GM12878 (cell line): ENCODE results near the gene SORBS2. TPM values are rescaled to one million over a fixed set of nuclear protein-coding genes. Genes with fewer than 3 reads are reported as not detected.

Experiments used
- ATAC-seq: fragments of 200-7000 bp; cut with Tn5 transposase; 3 replicates; pipeline ENCODE4 v1.9.1; 2020; ENCODE audit warnings: mild to moderate bottlenecking, moderate library complexity
- BruUV-seq: library from RNA; stranded (reverse); fragments of 400-500 nt; replicated peaks from 2 replicates; lab custom pipeline; 2021; lab: Mats Ljungman, UMichigan
- CTCF ChIA-PET: fragments of 300-600 bp; sonication (Branson Sonifier 250); formaldehyde crosslinking; extraction: SDS; loops from one replicate; lab custom pipeline; 2021; ENCODE audit warnings: inconsistent platforms; lab: Yijun Ruan, JAX
- POLR2A ChIA-PET: fragments of 350-600 bp; formaldehyde crosslinking; extraction: SDS; loops from one replicate; lab custom pipeline; 2021; ENCODE audit warnings: inconsistent platforms; lab: Charles Lee
- RAD21 ChIA-PET: fragments of 300-600 bp; sonication (Branson Sonifier 250); formaldehyde crosslinking; loops from one replicate; lab custom pipeline; 2023; ENCODE audit warnings: antibody characterized with exemption; ENCODE audit not compliant: unreplicated experiment; lab: Charles Lee
- SMC1A ChIA-PET: fragments of 300-600 bp; sonication (Branson Sonifier 250); formaldehyde crosslinking; loops from one replicate; lab custom pipeline; 2023; ENCODE audit not compliant: unreplicated experiment, uncharacterized antibody; lab: Charles Lee
- DNase-seq: peaks from one replicate; pipeline ENCODE4 v3.0.0-alpha.2; 2011; ENCODE audit warnings: low read depth, low spot score
- FAIRE-seq: peaks from 3 replicates; lab custom pipeline; 2011; peaks lifted over from hg19 to GRCh38; lab: Jason Lieb, UNC
- H2AFZ ChIP-seq: 2 replicates; pipeline ENCODE4 v1.6.0; 2011; ENCODE audit warnings: low read depth, low read length, control low read depth; ENCODE audit not compliant: control insufficient read depth
- H3K27ac ChIP-seq: 2 replicates; pipeline ENCODE4 v1.5.1; 2011; ENCODE audit warnings: control low read depth; ENCODE audit not compliant: control insufficient read depth, insufficient read depth
- H3K27me3 ChIP-seq, 2 experiments: replicated peaks in 1 of 2; 2 replicates each; pipeline versions ENCODE4 v1.6.0 to v1.6.1; 2011; ENCODE audit warnings: low read length in 1 of 2; ENCODE audit not compliant: control insufficient read depth in 2 of 2, insufficient read depth in 2 of 2
- H3K36me3 ChIP-seq, 2 experiments: 2 replicates each; pipeline ENCODE4 v1.5.1; 2011; ENCODE audit warnings: low read length in 1 of 2; ENCODE audit not compliant: control insufficient read depth in 2 of 2, insufficient read depth in 2 of 2
- H3K4me1 ChIP-seq: 2 replicates; pipeline ENCODE4 v1.6.1; 2011; ENCODE audit warnings: mild to moderate bottlenecking, low read length, moderate library complexity, mixed read lengths; ENCODE audit not compliant: control insufficient read depth, insufficient read depth
- H3K4me2 ChIP-seq: 2 replicates; pipeline ENCODE4 v1.6.0; 2011; ENCODE audit warnings: control low read depth; ENCODE audit not compliant: control insufficient read depth, insufficient read depth
- H3K4me3 ChIP-seq: fragments of 200-600 bp; sonication (generic); 2 replicates; pipeline ENCODE4 v1.5.1; 2016
- H3K79me2 ChIP-seq: 2 replicates; pipeline ENCODE4 v1.6.0; 2011; ENCODE audit warnings: low read length; ENCODE audit not compliant: control insufficient read depth, insufficient read depth
- H3K9ac ChIP-seq: 2 replicates; pipeline ENCODE4 v1.8.0; 2011; ENCODE audit warnings: low read length, control low read depth, mixed read lengths; ENCODE audit not compliant: control insufficient read depth, insufficient read depth
- H3K9me3 ChIP-seq: replicated peaks from 3 replicates; pipeline ENCODE4 v1.5.1; 2011; ENCODE audit warnings: mild to moderate bottlenecking, low read length; ENCODE audit not compliant: control insufficient read depth, insufficient read depth
- H4K20me1 ChIP-seq: 2 replicates; pipeline ENCODE4 v1.6.0; 2011; ENCODE audit not compliant: control insufficient read depth, insufficient read depth
- EGR1 ChIP-seq, 2 experiments: IDR thresholded peaks; 1 replicate in 1 of 2; 2 replicates in 1 of 2; pipeline ENCODE4 v1.6.1; 2011 to 2012; ENCODE audit warnings: low read depth in 2 of 2, low read length in 2 of 2, borderline replicate concordance in 1 of 2, mild to moderate bottlenecking in 1 of 2, moderate library complexity in 1 of 2
- KLF5 ChIP-seq: fragments of 450-650 bp; IDR thresholded peaks from 2 replicates; pipeline ENCODE4 v1.6.1; 2014; ENCODE audit warnings: mild to moderate bottlenecking; ENCODE audit not compliant: partially characterized antibody
- MYC ChIP-seq: IDR thresholded peaks from 2 replicates; pipeline ENCODE4 v1.6.1; 2011; ENCODE audit warnings: mild to moderate bottlenecking, low read length, moderate library complexity, inconsistent platforms; ENCODE audit not compliant: insufficient read depth, insufficient replicate concordance, insufficient read length, severe bottlenecking
- NR2F1 ChIP-seq: fragments of 450-650 bp; conservative IDR thresholded peaks from 2 replicates; pipeline ENCODE4 v1.6.1; 2017; ENCODE audit warnings: mild to moderate bottlenecking
- RELA ChIP-seq: fragments of 450-650 bp; IDR thresholded peaks from 2 replicates; pipeline ENCODE4 v1.8.0; 2014; ENCODE audit warnings: borderline replicate concordance; ENCODE audit not compliant: partially characterized antibody
- SMAD1 ChIP-seq: fragments of 450-650 bp; IDR thresholded peaks from 2 replicates; pipeline ENCODE4 v1.6.1; 2018; ENCODE audit warnings: mild to moderate bottlenecking, low read depth; ENCODE audit not compliant: partially characterized antibody
- SREBF1 ChIP-seq: IDR thresholded peaks from 2 replicates; pipeline ENCODE4 v1.6.1; 2012; ENCODE audit warnings: mild to moderate bottlenecking, low read length
- TCF3 ChIP-seq: IDR thresholded peaks from 2 replicates; pipeline ENCODE4 v1.6.1; 2012; ENCODE audit warnings: low read depth, mild to moderate bottlenecking, low read length, borderline replicate concordance; ENCODE audit not compliant: insufficient read depth
- YBX1 ChIP-seq: fragments of 450-650 bp; IDR thresholded peaks from 2 replicates; pipeline ENCODE4 v1.6.1; 2016; ENCODE audit warnings: antibody characterized with exemption
- WGBS: methylation state at CpG from one replicate; pipeline ENCODE4 v1.1.6; 2016; ENCODE audit warnings: low lambda C conversion rate; ENCODE audit not compliant: insufficient replicate concordance, insufficient coverage; ENCODE audit errors: missing lambda C conversion rate; 5-methylcytosine and 5-hydroxymethylcytosine counted together
- in situ Hi-C: fragments of 300-500 bp; cut with MboI; formaldehyde crosslinking; loops from 9 replicates; pipeline ENCODE4 v1.14.3; 2018; ENCODE audit warnings: mixed read lengths
- intact Hi-C: fragments of 100-400 bp; cut with micrococcal nuclease; formaldehyde crosslinking; loops from one replicate; pipeline ENCODE4 v1.14.2; 2022; ENCODE audit not compliant: unreplicated experiment
- polyA plus RNA-seq, 11 experiments: library from polyadenylated mRNA; depleted of rRNA in 4 of 11; unstranded in 6 of 11; stranded (reverse) in 5 of 11; fragments of >200 nt; fragmentation: Nextera tagmentation in 4 of 11; fragmentation: Illumina TruSeq in 1 of 11; extraction: Ambion mirVana in 4 of 11; extraction: Trizol in 1 of 11; gene quantifications; 1 replicate in 1 of 11; 2 replicates in 10 of 11; pipeline versions ENCODE4 v1.2.1 to v1.2.3, GENCODE V29; 2011 to 2016; ENCODE audit warnings: inconsistent platforms in 2 of 11, missing spikeins in 2 of 11, low read depth in 1 of 11
- total RNA-seq, 4 experiments: library from RNA; depleted of rRNA in 3 of 4; stranded (reverse); fragments of >200 nt in 3 of 4; fragmentation: Illumina TruSeq in 1 of 4; extraction: Trizol in 1 of 4; gene quantifications; 2 replicates each; pipeline versions ENCODE4 v1.2.1 to v1.2.3, GENCODE V29; 2013 to 2021
- TF ChIP-seq, protein P1 (sequence below): IDR thresholded peaks from 2 replicates; pipeline ENCODE4 v1.6.1; 2012; ENCODE audit warnings: low read depth, low read length, improper control_type of control experiment

SORBS2 gene
- total and polyA plus RNA-seq, 10 of the 15 experiments (the other 5 are each of a cell fraction or from before 2014, with no cell fraction given) = 0.06 to 3.0 (median 0.79) TPM

DNA sequence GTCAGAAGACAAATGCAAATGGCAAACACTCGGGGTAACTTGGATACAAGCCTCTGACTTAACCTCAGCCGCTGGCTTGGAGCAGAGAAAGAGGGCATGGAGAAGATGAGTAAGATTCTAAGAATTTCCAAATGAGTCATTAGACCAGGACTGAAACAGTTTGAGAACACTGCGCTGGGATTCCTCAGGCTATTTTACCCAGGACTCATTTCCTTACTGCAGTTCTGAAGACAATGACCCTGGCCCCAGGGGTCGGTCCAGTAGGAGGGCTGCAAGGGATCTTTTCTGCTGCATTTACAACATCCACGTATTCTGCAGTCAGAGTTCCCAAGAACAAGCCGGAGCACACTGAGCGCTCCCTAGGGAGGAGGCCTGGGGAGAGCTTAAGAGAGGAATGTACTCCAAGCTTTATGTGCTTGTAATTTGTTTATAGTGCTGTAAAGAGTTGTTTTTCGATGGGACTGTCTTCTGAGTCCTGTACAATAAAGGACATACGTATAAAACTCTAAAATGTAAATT lies 27.3 kb upstream of the SORBS2 start:
- Histone ChIP-seq H3K4me3 (no peak overlapping the region), H3K27me3 (0 out of 4 replicates have a peak, but pooled peaks cover 0 to 2% of the 10 kb centered on the region in 2 experiments), H3K79me2 (no peaks in the 10 kb centered on the region), H3K4me1 (no peaks in the 10 kb centered on the region), H3K4me2 (no peak overlapping the region), H3K9me3 (no peaks in the 10 kb centered on the region), H3K27ac (no peak overlapping the region)
- in situ Hi-C loops = no loop called here
- DNase-seq (no peak), FAIRE-seq (no peak), ATAC-seq (no peak)
- intact Hi-C loops = no loop called here
- SMC1A ChIA-PET = interaction anchor here (0.6 to 1.1 kb wide), 2 partner anchors 14 to 74 kb away, joined by 3 read pairs; no protein-coding TSS in a partner anchor
- BruUV-seq = no TSS peak
- RAD21 ChIA-PET = no interaction called here
- TF ChIP-seq, protein P1, sequence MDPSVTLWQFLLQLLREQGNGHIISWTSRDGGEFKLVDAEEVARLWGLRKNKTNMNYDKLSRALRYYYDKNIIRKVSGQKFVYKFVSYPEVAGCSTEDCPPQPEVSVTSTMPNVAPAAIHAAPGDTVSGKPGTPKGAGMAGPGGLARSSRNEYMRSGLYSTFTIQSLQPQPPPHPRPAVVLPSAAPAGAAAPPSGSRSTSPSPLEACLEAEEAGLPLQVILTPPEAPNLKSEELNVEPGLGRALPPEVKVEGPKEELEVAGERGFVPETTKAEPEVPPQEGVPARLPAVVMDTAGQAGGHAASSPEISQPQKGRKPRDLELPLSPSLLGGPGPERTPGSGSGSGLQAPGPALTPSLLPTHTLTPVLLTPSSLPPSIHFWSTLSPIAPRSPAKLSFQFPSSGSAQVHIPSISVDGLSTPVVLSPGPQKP = no peak
- TF ChIP-seq MYC (no peak), TCF3 (no peak), EGR1 (IDR thresholded peaks at IDR 0.05; ENCODE audit: borderline replicate concordance in 1 of 2, low read depth in 2 of 2, low read length in 2 of 2) (no peak), SMAD1 (no peak), KLF5 (no peak), YBX1 (no peak), SREBF1 (no peak), RELA (no peak), NR2F1 (no peak)
- TF ChIP-seq, all 136 proteins: peak for 0
- POLR2A ChIA-PET = no interaction called here
- Histone ChIP-seq H4K20me1 (no peaks in the 10 kb centered on the region), H2AFZ (no peak overlapping the region), H3K36me3 (no peaks in the 10 kb centered on the region), H3K9ac (no peak overlapping the region)
- WGBS = 34% methylated on average over 9 of the region's 9 CpGs
- CTCF ChIA-PET = interaction anchor here (0.7 kb wide), 1 partner anchor 199 kb away, joined by 3 read pairs; no protein-coding TSS in a partner anchor
